ENCODE results near the gene FBXL3.

DNA sequence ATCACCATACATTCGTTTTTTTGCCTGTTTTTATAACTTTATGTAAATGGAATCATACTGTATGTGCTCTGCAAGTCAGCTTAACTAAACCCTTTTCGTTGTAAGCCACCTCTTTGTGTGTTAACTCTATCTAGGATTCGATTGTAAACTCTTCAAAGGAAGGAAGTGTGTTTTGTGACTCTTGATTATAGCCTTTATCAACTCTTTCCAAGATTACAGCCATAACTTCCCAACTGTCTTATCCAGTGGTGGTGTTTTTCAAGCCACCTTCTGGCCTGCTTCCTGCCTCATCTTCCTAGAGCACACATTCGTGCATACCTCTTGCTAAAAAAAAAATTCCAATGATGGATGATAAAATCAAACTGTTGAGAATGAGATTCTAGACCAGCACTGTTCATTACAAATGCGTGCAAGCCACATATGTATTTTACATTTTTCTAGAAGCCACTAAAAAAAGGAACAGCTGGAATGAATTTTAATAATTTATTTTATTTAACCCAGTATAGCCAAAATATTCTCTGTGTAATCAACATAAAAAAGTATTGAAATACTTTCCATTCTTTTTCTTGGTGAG lies 12.0 kb upstream of the FBXL3 start:
- TF ChIP-seq, protein P1, sequence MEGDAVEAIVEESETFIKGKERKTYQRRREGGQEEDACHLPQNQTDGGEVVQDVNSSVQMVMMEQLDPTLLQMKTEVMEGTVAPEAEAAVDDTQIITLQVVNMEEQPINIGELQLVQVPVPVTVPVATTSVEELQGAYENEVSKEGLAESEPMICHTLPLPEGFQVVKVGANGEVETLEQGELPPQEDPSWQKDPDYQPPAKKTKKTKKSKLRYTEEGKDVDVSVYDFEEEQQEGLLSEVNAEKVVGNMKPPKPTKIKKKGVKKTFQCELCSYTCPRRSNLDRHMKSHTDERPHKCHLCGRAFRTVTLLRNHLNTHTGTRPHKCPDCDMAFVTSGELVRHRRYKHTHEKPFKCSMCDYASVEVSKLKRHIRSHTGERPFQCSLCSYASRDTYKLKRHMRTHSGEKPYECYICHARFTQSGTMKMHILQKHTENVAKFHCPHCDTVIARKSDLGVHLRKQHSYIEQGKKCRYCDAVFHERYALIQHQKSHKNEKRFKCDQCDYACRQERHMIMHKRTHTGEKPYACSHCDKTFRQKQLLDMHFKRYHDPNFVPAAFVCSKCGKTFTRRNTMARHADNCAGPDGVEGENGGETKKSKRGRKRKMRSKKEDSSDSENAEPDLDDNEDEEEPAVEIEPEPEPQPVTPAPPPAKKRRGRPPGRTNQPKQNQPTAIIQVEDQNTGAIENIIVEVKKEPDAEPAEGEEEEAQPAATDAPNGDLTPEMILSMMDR (conservative IDR thresholded peaks at IDR 0.05; ENCODE audit: low read depth, low read length): no peak
- TF ChIP-seq POLR2A (IDR thresholded peaks at IDR 0.05; ENCODE audit: low read depth, low read length) (no peak), MXI1 (IDR thresholded peaks at IDR 0.05; ENCODE audit: borderline replicate concordance, low read depth, low read length) (no peak), CHD1 (IDR thresholded peaks at IDR 0.05; ENCODE audit: low read depth, low read length) (no peak)
- TF ChIP-seq, protein P2, sequence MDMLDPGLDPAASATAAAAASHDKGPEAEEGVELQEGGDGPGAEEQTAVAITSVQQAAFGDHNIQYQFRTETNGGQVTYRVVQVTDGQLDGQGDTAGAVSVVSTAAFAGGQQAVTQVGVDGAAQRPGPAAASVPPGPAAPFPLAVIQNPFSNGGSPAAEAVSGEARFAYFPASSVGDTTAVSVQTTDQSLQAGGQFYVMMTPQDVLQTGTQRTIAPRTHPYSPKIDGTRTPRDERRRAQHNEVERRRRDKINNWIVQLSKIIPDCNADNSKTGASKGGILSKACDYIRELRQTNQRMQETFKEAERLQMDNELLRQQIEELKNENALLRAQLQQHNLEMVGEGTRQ (IDR thresholded peaks at IDR 0.05; ENCODE audit: low read depth, low read length): no peak
